HCT116 (cell line): Measurements from ENCODE around the gene CDK2AP2. TPM values are rescaled to one million over a fixed set of nuclear protein-coding genes. Genes with fewer than 3 reads are reported as not detected.
A peak's percentile ranks its signal among the peaks of the same experiment; 100 is the strongest.
"Not testable (repeated sequence)": the region's sequence is repeated elsewhere in the genome, so short reads cannot be mapped to it uniquely, and the experiment has no call there.

Experiments
- ATAC-seq: fragments of 200-7000 bp; cut with Tn5 transposase; 2 replicates; pipeline ENCODE4 v1.9.1; 2020; ENCODE audit warnings: mild to moderate bottlenecking, moderate library complexity
- BruUV-seq: library from RNA; stranded (reverse); fragments of 400-500 nt; replicated peaks from 2 replicates; lab custom pipeline; 2021; lab: Mats Ljungman, UMichigan
- CTCF ChIA-PET: fragments of 300-600 bp; sonication (Branson Sonifier 250); formaldehyde crosslinking; loops from one replicate; lab custom pipeline; 2021; ENCODE audit warnings: antibody characterized with exemption; lab: Charles Lee
- POLR2A ChIA-PET: fragments of 300-600, 350-600 bp; sonication (Branson Sonifier 250); formaldehyde crosslinking; loops from one replicate; lab custom pipeline; 2021; ENCODE audit warnings: antibody characterized with exemption; lab: Charles Lee
- RAD21 ChIA-PET, 2 experiments: fragments of 300-600 bp; sonication (Branson Sonifier 250); formaldehyde crosslinking; loops; one replicate each; lab custom pipeline; 2023; ENCODE audit warnings: low total read pairs in 2 of 2; ENCODE audit not compliant: uncharacterized antibody in 2 of 2, unreplicated experiment in 2 of 2, low non-redundant PET in 1 of 2; lab: Charles Lee
- DNase-seq: peaks from one replicate; pipeline ENCODE4 v3.0.0-alpha.2; 2010; ENCODE audit warnings: low read depth, low spot score
- H2AFZ ChIP-seq: fragments of 200-600 bp; shearing (Covaris generic), sonication (generic); 2 replicates; pipeline ENCODE4 v1.6.1; 2017; ENCODE audit warnings: low read depth, mixed run types, mixed read lengths, antibody characterized with exemption, low read length; ENCODE audit not compliant: poor library complexity, severe bottlenecking
- H3K27ac ChIP-seq: 2 replicates; pipeline ENCODE4 v1.5.1; 2012; ENCODE audit warnings: low read depth, low read length
- H3K27me3 ChIP-seq: fragments of 200-600 bp; sonication (generic); 2 replicates; pipeline ENCODE4 v1.6.1; 2016; ENCODE audit warnings: mixed run types, low read length, mixed read lengths; ENCODE audit not compliant: insufficient read depth
- H3K36me3 ChIP-seq, 2 experiments: fragments of 200-500 bp in 1 of 2; fragments of 200-600 bp in 1 of 2; sonication (Bioruptor generic) in 1 of 2; sonication (generic) in 1 of 2; 2 replicates each; pipeline versions ENCODE4 v1.5.1 to v1.6.1; 2014 to 2016; ENCODE audit warnings: low read length in 2 of 2, inconsistent platforms in 1 of 2, mixed read lengths in 1 of 2, mixed run types in 1 of 2; ENCODE audit not compliant: insufficient read depth in 2 of 2, control insufficient read depth in 1 of 2
- H3K4me1 ChIP-seq, 2 experiments: fragments of 200-600 bp in 1 of 2; sonication (generic) in 1 of 2; 2 replicates each; pipeline versions ENCODE4 v1.5.1 to v1.6.1; 2012 to 2017; ENCODE audit warnings: low read length in 2 of 2, inconsistent platforms in 1 of 2, mild to moderate bottlenecking in 1 of 2, mixed read lengths in 1 of 2, mixed run types in 1 of 2, moderate library complexity in 1 of 2; ENCODE audit not compliant: insufficient read depth in 2 of 2, control insufficient read depth in 1 of 2
- H3K4me2 ChIP-seq: fragments of 200-600 bp; sonication (generic); 2 replicates; pipeline ENCODE4 v1.6.1; 2017; ENCODE audit warnings: mixed run types, low read length, mixed read lengths
- H3K4me3 ChIP-seq, 2 experiments: fragments of 200-600 bp in 1 of 2; sonication (generic) in 1 of 2; replicated peaks in 1 of 2; 2 replicates each; pipeline ENCODE4 v1.5.1; 2011 to 2016; ENCODE audit warnings: low read length in 2 of 2, control low read depth in 1 of 2, low read depth in 1 of 2, mild to moderate bottlenecking in 1 of 2, mixed read lengths in 1 of 2, mixed run types in 1 of 2
- H3K79me2 ChIP-seq: fragments of 200-600 bp; sonication (generic); 2 replicates; pipeline ENCODE4 v1.6.1; 2017; ENCODE audit warnings: mild to moderate bottlenecking, mixed run types, low read length, moderate library complexity, mixed read lengths; ENCODE audit not compliant: insufficient read depth
- H3K9ac ChIP-seq: fragments of 200-600 bp; sonication (generic); 2 replicates; pipeline ENCODE4 v1.6.1; 2016; ENCODE audit warnings: low read length, mixed read lengths
- H3K9me2 ChIP-seq: fragments of 200-600 bp; sonication (generic), shearing (Covaris generic); 2 replicates; pipeline ENCODE4 v1.6.1; 2017; ENCODE audit warnings: mixed run types, mild to moderate bottlenecking, moderate library complexity; ENCODE audit not compliant: insufficient read depth
- H3K9me3 ChIP-seq, 2 experiments: fragments of 200-500 bp in 1 of 2; fragments of 200-600 bp in 1 of 2; sonication (Bioruptor generic) in 1 of 2; sonication (generic) in 1 of 2; 2 replicates each; pipeline ENCODE4 v1.6.1; 2014 to 2017; ENCODE audit warnings: low read length in 2 of 2, mixed read lengths in 2 of 2, inconsistent platforms in 1 of 2, low read depth in 1 of 2, mild to moderate bottlenecking in 1 of 2, mixed run types in 1 of 2, moderate library complexity in 1 of 2; ENCODE audit not compliant: control insufficient read depth in 1 of 2, insufficient read depth in 1 of 2
- H4K20me1 ChIP-seq: fragments of 200-600 bp; sonication (generic), shearing (Covaris generic); 2 replicates; pipeline ENCODE4 v1.6.1; 2017; ENCODE audit warnings: mixed run types, mild to moderate bottlenecking, moderate library complexity; ENCODE audit not compliant: insufficient read depth
- CBX3 ChIP-seq: IDR thresholded peaks from 2 replicates; pipeline ENCODE4 v1.6.1; 2012; ENCODE audit warnings: low read depth
- ELF1 ChIP-seq: IDR thresholded peaks from 2 replicates; pipeline ENCODE4 v1.6.1; 2012; ENCODE audit warnings: low read depth, borderline replicate concordance
- EZH2phosphoT487 ChIP-seq: fragments of 200-600 bp; IDR thresholded peaks from 2 replicates; pipeline ENCODE4 v1.6.1; 2018; ENCODE audit warnings: antibody characterized with exemption, borderline replicate concordance
- JUND ChIP-seq: IDR thresholded peaks from 2 replicates; pipeline ENCODE4 v1.6.1; 2012
- POLR2A ChIP-seq: IDR thresholded peaks from 2 replicates; pipeline ENCODE4 v1.7.0; 2011; ENCODE audit warnings: borderline replicate concordance; ENCODE audit not compliant: insufficient read depth, insufficient read length; ENCODE audit errors: extremely low read depth
- SIN3A ChIP-seq: IDR thresholded peaks from 2 replicates; pipeline ENCODE4 v1.6.1; 2012; ENCODE audit warnings: low read depth
- SRF ChIP-seq: IDR thresholded peaks from 2 replicates; pipeline ENCODE4 v1.6.1; 2012; ENCODE audit warnings: low read depth
- ZFX ChIP-seq: fragments of 450-650 bp; IDR thresholded peaks from 2 replicates; pipeline ENCODE4 v1.6.1; 2017
- intact Hi-C: fragments of 100-400 bp; cut with micrococcal nuclease; formaldehyde crosslinking; loops from 2 replicates; pipeline ENCODE4 v1.10.0; 2022
- total RNA-seq: library from RNA; stranded (reverse); gene quantifications from one replicate; pipeline ENCODE4 v1.2.1, GENCODE V29; 2021; ENCODE audit not compliant: unreplicated experiment
- TF ChIP-seq, protein P1 (sequence below), 3 experiments: fragments of 200-600 bp in 1 of 3; sonication (generic) in 1 of 3; IDR thresholded peaks in 2 of 3; conservative IDR thresholded peaks in 1 of 3; 2 replicates each; pipeline ENCODE4 v1.5.1; 2012 to 2017; ENCODE audit warnings: low read depth in 2 of 3, low read length in 2 of 3, antibody characterized with exemption in 1 of 3, borderline replicate concordance in 1 of 3, control low read depth in 1 of 3, mild to moderate bottlenecking in 1 of 3, mixed read lengths in 1 of 3, mixed run types in 1 of 3, moderate library complexity in 1 of 3; ENCODE audit not compliant: insufficient read depth in 1 of 3
- TF ChIP-seq, protein P2 (sequence below): IDR thresholded peaks from 2 replicates; pipeline ENCODE4 v1.6.1; 2012; ENCODE audit warnings: low read depth
- TF ChIP-seq, protein P3 (sequence below): IDR thresholded peaks from 2 replicates; pipeline ENCODE4 v1.6.1; 2012
- TF ChIP-seq, protein P4 (sequence below): IDR thresholded peaks from 2 replicates; pipeline ENCODE4 v1.6.1; 2011; ENCODE audit warnings: mild to moderate bottlenecking, low read length, moderate library complexity; ENCODE audit not compliant: insufficient replicate concordance; ENCODE audit errors: extremely low read depth
- TF ChIP-seq, protein P5 (sequence below): IDR thresholded peaks from 2 replicates; pipeline ENCODE4 v1.6.1; 2012

The CDK2AP2 gene
- total RNA-seq, 1 experiment from 2014 or later, result 53.6 TPM

DNA sequence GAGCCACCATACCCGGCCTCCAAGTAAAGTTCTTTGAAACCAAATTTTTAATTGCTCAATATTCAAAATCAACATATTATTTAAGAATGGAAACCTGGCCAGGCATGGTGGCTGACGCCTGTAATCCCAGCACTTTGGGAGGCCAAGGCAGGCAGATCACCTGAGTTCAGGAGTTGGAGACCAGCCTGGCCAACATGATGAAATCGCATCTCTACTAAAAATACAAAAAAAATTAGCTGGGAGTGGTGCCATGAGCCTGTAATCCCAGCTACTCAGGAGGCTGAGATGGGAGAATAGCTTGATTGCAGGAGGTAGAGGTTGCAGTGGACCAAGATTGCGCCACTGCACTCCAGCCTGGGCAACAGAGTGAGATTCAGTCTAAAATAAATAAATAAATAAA, 40.1 kb upstream of the CDK2AP2 start:
- H3K4me3 ChIP-seq, POLR2A ChIA-PET, H3K27me3 ChIP-seq, H3K9ac ChIP-seq, H3K36me3 ChIP-seq, BruUV-seq, H3K4me2 ChIP-seq, H2AFZ ChIP-seq, DNase-seq, H3K27ac ChIP-seq, ATAC-seq, H4K20me1 ChIP-seq, H3K9me3 ChIP-seq, H3K4me1 ChIP-seq, intact Hi-C loops, RAD21 ChIA-PET, CTCF ChIA-PET, H3K79me2 ChIP-seq, H3K9me2 ChIP-seq: not testable (repeated sequence)

DNA sequence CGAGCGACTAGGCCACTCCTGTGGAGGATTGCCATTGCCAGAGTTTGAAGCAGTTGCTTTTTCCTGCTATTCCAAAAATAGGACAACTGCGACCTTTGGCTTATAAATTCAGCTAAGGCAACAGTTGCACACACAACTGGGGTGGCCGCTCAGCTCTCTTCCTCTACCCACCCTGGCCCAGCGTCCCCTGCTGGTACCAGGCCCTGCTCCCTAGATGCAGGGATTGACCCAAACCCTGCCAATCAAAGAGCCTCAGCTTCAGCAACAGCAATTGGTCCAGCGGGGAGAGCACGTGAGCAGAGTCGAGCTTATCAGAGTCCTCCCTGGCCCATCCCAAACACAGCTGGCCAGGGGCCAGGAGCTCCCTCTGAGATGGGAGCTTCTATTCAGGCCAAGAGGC, 37.3 kb upstream of the CDK2AP2 start:
- Histone ChIP-seq H3K27me3 (no peaks in the 10 kb centered on the region), H3K4me2 (no peak overlapping the region), H3K27ac (no peak overlapping the region), H3K9me2 (no peaks in the 10 kb centered on the region), H3K4me1 (no peaks in the 10 kb centered on the region), H3K36me3 (no peaks in the 10 kb centered on the region), H2AFZ (no peak overlapping the region), H3K9me3 (no peaks in the 10 kb centered on the region), H3K79me2 (no peaks in the 10 kb centered on the region), H3K4me3 (no peak overlapping the region), H3K9ac (no peak overlapping the region), H4K20me1 (no peaks in the 10 kb centered on the region)
- ChIA-PET CTCF (no interaction called here), RAD21 (no interaction called here), POLR2A (no interaction called here)
- no TSS peak for BruUV-seq
- intact Hi-C loops, result no loop called here
- ATAC-seq (peak; percentile 44), DNase-seq (no peak)
- no peak for TF ChIP-seq SIN3A
- TF ChIP-seq, protein P1, sequence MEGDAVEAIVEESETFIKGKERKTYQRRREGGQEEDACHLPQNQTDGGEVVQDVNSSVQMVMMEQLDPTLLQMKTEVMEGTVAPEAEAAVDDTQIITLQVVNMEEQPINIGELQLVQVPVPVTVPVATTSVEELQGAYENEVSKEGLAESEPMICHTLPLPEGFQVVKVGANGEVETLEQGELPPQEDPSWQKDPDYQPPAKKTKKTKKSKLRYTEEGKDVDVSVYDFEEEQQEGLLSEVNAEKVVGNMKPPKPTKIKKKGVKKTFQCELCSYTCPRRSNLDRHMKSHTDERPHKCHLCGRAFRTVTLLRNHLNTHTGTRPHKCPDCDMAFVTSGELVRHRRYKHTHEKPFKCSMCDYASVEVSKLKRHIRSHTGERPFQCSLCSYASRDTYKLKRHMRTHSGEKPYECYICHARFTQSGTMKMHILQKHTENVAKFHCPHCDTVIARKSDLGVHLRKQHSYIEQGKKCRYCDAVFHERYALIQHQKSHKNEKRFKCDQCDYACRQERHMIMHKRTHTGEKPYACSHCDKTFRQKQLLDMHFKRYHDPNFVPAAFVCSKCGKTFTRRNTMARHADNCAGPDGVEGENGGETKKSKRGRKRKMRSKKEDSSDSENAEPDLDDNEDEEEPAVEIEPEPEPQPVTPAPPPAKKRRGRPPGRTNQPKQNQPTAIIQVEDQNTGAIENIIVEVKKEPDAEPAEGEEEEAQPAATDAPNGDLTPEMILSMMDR (IDR thresholded peaks at IDR 0.05 in 2 of 3, conservative IDR thresholded peaks at IDR 0.05 in 1 of 3; ENCODE audit: borderline replicate concordance in 1 of 3, insufficient read depth in 1 of 3, low read depth in 2 of 3, low read length in 2 of 3), result no peak
- TF ChIP-seq POLR2A, result no peak
- no peak for TF ChIP-seq CBX3
- TF ChIP-seq, protein P2, sequence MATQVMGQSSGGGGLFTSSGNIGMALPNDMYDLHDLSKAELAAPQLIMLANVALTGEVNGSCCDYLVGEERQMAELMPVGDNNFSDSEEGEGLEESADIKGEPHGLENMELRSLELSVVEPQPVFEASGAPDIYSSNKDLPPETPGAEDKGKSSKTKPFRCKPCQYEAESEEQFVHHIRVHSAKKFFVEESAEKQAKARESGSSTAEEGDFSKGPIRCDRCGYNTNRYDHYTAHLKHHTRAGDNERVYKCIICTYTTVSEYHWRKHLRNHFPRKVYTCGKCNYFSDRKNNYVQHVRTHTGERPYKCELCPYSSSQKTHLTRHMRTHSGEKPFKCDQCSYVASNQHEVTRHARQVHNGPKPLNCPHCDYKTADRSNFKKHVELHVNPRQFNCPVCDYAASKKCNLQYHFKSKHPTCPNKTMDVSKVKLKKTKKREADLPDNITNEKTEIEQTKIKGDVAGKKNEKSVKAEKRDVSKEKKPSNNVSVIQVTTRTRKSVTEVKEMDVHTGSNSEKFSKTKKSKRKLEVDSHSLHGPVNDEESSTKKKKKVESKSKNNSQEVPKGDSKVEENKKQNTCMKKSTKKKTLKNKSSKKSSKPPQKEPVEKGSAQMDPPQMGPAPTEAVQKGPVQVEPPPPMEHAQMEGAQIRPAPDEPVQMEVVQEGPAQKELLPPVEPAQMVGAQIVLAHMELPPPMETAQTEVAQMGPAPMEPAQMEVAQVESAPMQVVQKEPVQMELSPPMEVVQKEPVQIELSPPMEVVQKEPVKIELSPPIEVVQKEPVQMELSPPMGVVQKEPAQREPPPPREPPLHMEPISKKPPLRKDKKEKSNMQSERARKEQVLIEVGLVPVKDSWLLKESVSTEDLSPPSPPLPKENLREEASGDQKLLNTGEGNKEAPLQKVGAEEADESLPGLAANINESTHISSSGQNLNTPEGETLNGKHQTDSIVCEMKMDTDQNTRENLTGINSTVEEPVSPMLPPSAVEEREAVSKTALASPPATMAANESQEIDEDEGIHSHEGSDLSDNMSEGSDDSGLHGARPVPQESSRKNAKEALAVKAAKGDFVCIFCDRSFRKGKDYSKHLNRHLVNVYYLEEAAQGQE, result no peak
- TF ChIP-seq JUND, result no peak
- TF ChIP-seq, protein P3, sequence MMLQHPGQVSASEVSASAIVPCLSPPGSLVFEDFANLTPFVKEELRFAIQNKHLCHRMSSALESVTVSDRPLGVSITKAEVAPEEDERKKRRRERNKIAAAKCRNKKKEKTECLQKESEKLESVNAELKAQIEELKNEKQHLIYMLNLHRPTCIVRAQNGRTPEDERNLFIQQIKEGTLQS, result no peak
- no peak for TF ChIP-seq ELF1
- TF ChIP-seq, protein P4, sequence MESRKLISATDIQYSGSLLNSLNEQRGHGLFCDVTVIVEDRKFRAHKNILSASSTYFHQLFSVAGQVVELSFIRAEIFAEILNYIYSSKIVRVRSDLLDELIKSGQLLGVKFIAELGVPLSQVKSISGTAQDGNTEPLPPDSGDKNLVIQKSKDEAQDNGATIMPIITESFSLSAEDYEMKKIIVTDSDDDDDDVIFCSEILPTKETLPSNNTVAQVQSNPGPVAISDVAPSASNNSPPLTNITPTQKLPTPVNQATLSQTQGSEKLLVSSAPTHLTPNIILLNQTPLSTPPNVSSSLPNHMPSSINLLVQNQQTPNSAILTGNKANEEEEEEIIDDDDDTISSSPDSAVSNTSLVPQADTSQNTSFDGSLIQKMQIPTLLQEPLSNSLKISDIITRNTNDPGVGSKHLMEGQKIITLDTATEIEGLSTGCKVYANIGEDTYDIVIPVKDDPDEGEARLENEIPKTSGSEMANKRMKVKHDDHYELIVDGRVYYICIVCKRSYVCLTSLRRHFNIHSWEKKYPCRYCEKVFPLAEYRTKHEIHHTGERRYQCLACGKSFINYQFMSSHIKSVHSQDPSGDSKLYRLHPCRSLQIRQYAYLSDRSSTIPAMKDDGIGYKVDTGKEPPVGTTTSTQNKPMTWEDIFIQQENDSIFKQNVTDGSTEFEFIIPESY, result no peak
- no peak for TF ChIP-seq EZH2phosphoT487
- TF ChIP-seq, protein P5, sequence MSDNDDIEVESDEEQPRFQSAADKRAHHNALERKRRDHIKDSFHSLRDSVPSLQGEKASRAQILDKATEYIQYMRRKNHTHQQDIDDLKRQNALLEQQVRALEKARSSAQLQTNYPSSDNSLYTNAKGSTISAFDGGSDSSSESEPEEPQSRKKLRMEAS, result no peak
- no peak for TF ChIP-seq ZFX
- no peak for TF ChIP-seq SRF
